ENCODE data around the gene CTSV.
"Not testable (repeated sequence)": the region's sequence is repeated elsewhere in the genome, so short reads cannot be mapped to it uniquely, and the experiment has no call there.

Gene CTSV

GRCh38 chr9:97038611-97039513 lies at the start of gene CTSV:
TSS of gene CTSV (minus strand) at chr9:97039142. CDS start at chr9:97038043, 1,099 bp downstream.
- CTCF ChIA-PET: interaction anchor here (1.5 kb wide), 1 partner anchor 182 kb away, joined by 5 read pairs; no protein-coding TSS in a partner anchor
- no peaks in the 10 kb centered on the region for H3K36me3 Mint-ChIP-seq
- H3K9me3 Mint-ChIP-seq: no peaks in the 10 kb centered on the region
- no peak within 1 kb of the TSS for H3K27ac Mint-ChIP-seq
- peak; percentile 89 for DNase-seq
- H3K4me3 Mint-ChIP-seq: peak within 1 kb of the TSS; percentile 84
- H3K27me3 Mint-ChIP-seq: peaks cover 52% of the 10 kb centered on the region
- H3K4me1 Mint-ChIP-seq: peaks cover 7% of the 10 kb centered on the region

DNA sequence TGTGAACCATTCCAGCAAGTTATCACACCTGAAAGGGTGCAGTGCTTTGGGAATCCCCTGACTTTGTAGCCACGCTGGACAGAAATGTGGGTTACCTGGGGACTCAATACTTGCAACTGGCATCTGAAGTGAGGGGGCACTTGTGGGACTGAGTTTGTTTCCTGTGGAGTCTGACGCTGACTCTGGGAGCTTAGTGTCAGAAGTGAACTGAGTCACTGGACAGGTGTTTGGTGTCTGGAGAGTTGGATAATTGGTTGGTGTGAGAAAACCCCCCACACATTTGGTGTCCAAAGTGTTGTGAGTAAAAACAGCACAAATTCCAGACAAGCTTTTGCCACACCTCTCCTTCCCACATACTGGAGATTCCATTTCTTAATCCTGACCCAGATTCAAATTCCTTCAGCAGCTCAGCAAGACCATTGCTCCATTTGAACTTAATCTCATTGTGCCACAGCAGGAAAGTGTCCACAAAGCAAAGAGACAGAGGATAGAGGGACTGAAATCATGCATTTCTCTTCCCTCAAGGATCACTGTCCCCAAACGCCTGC lies 48.8 kb upstream of the CTSV start:
- H3K4me3 Mint-ChIP-seq, H3K4me1 Mint-ChIP-seq, H3K27ac Mint-ChIP-seq, DNase-seq, CTCF ChIA-PET, H3K9me3 Mint-ChIP-seq, H3K36me3 Mint-ChIP-seq: not testable (repeated sequence)
- peaks cover 28% of the 10 kb centered on the region for H3K27me3 Mint-ChIP-seq

GRCh38 chr9:97084562-97084991 lies 45.6 kb upstream of the CTSV start:
- H3K27me3 Mint-ChIP-seq: peaks cover 34% of the 10 kb centered on the region

DNA sequence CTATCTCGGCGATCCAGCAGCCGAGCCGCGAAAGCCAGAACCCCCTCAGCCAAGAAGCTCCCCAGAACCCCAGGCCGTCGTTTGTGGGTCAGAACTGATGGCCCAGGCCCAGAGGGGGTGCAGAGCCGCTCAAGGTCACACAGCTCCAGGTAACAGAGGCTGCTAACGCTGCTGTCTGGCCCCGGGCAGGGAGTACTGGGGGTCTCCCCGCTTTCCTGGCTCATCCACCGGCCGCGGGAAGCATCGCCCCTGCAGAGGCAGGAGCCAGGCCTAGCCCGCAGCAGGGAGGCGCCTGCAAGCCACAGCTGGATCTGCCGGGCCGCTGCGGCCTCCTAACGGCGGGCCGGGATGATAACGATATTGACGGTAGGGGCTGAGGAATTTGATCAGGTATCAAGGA lies 39.4 kb upstream of the CTSV start:
- no peak for DNase-seq
- CTCF ChIA-PET: no interaction called here
- no peak overlapping the region for H3K27ac Mint-ChIP-seq
- no peaks in the 10 kb centered on the region for H3K4me1 Mint-ChIP-seq
- no peaks in the 10 kb centered on the region for H3K36me3 Mint-ChIP-seq
- H3K27me3 Mint-ChIP-seq: peaks cover 68% of the 10 kb centered on the region
- peaks cover 1% of the 10 kb centered on the region for H3K9me3 Mint-ChIP-seq
- H3K4me3 Mint-ChIP-seq: no peak overlapping the region

More at GRCh38 chr9:97084562-97084991, 45.6 kb upstream of the CTSV start:
- H3K27ac Mint-ChIP-seq, H3K9me3 Mint-ChIP-seq, CTCF ChIA-PET, H3K4me3 Mint-ChIP-seq, H3K36me3 Mint-ChIP-seq, H3K4me1 Mint-ChIP-seq, DNase-seq: not testable (repeated sequence)

DNA sequence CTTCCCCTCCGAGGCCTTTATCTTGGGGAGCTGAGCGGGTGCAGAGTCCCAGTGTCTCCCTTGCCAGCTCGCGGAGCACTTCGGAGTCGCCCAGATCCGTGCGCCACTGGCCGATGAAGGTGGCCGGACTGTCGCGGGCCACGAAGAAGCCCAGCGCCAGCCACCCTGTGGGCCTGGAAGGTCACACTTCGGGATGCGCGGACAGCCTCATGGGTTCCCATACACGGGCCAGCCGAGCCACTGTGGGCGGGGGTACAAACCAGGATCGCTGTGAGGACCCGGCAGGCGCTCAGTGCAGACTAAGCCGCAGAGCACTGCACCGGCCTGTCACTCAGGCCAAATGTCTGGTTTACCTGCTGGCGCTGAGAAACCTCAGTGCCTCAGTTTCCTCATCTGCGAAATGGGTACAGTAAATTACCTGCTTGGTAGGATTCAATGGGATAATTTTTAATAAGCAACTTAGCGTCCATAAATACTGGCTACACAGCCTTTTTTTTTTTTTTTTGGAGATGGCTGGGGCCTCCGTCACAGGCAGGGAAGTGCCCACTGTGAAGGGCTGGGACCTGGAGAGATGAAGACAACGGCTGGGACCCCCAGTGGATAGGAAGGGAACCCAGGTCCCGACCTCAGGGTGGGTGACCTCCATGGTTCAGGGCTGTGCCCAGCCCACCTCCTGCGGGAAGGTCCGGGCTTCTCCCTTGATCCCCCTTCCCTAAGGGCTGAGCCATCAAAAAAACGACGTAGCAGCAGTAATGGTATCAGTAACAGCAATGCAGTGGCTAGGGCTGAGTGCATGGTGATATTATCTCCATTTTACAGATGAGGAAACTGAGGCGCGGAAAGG lies 38.7 kb upstream of the CTSV start:
- peaks cover 68% of the 10 kb centered on the region for H3K27me3 Mint-ChIP-seq

GRCh38 chr9:97076731-97077451 lies 37.9 kb upstream of the CTSV start:
- H3K36me3 Mint-ChIP-seq, H3K4me1 Mint-ChIP-seq, H3K9me3 Mint-ChIP-seq, DNase-seq, H3K4me3 Mint-ChIP-seq, CTCF ChIA-PET, H3K27ac Mint-ChIP-seq: not testable (repeated sequence)
- peaks cover 72% of the 10 kb centered on the region for H3K27me3 Mint-ChIP-seq

More for the DNA sequence above, 38.7 kb upstream of the CTSV start:
- CTCF ChIA-PET: no interaction called here
- Mint-ChIP-seq H3K36me3 (no peaks in the 10 kb centered on the region), H3K4me1 (no peaks in the 10 kb centered on the region), H3K27ac (no peak overlapping the region), H3K9me3 (peaks cover 1% of the 10 kb centered on the region), H3K4me3 (no peak overlapping the region)
- no peak for DNase-seq

- Mint-ChIP-seq H3K36me3 (no peaks in the 10 kb centered on the region), H3K9me3 (peaks cover 1% of the 10 kb centered on the region), H3K4me1 (no peaks in the 10 kb centered on the region), H3K27ac (no peak overlapping the region), H3K4me3 (no peak overlapping the region), H3K27me3 (peaks cover 73% of the 10 kb centered on the region)
- CTCF ChIA-PET: no interaction called here
- no peak for DNase-seq
Measured at GRCh38 chr9:97076238-97076637, 37.3 kb upstream of the CTSV start.

- CTCF ChIA-PET: no interaction called here
- Mint-ChIP-seq H3K4me3 (no peak overlapping the region), H3K27ac (no peak overlapping the region), H3K27me3 (peaks cover 69% of the 10 kb centered on the region), H3K4me1 (no peaks in the 10 kb centered on the region), H3K9me3 (no peaks in the 10 kb centered on the region), H3K36me3 (no peaks in the 10 kb centered on the region)
- DNase-seq: no peak
Measured at GRCh38 chr9:97075289-97075985, 36.5 kb upstream of the CTSV start.

GRCh38 chr9:97073506-97073905 lies 34.6 kb upstream of the CTSV start:
- H3K9me3 Mint-ChIP-seq: no peaks in the 10 kb centered on the region
- CTCF ChIA-PET: no interaction called here
- H3K36me3 Mint-ChIP-seq: no peaks in the 10 kb centered on the region
- H3K4me3 Mint-ChIP-seq: no peak overlapping the region
- no peak overlapping the region for H3K27ac Mint-ChIP-seq
- no peak for DNase-seq
- H3K4me1 Mint-ChIP-seq: no peaks in the 10 kb centered on the region
- peaks cover 60% of the 10 kb centered on the region for H3K27me3 Mint-ChIP-seq

GRCh38 chr9:97072285-97072776 lies 33.4 kb upstream of the CTSV start:
- Mint-ChIP-seq H3K9me3 (no peaks in the 10 kb centered on the region), H3K27me3 (peaks cover 51% of the 10 kb centered on the region), H3K4me3 (no peak overlapping the region), H3K4me1 (no peaks in the 10 kb centered on the region), H3K36me3 (no peaks in the 10 kb centered on the region), H3K27ac (no peak overlapping the region)
- CTCF ChIA-PET: no interaction called here
- DNase-seq: no peak

DNA sequence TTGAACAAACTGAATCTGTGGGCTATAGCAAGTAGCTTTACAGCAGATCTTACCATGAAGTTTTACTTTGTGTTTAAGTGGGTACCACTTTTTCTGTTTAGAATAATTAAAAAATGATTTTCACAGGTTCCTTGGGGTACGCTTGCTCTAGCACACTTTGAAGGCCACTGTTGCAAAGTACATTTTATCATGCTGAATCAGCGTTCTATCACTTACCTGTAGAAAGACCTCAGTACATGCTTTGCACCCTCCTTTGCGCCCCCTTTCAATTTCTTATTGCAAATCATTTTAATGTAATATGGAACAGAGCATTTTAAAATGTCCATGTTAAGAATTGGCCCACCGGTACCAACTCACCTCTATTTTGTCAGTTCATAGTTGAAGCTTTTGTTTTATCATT lies 31.4 kb upstream of the CTSV start:
- DNase-seq, CTCF ChIA-PET, H3K9me3 Mint-ChIP-seq, H3K4me1 Mint-ChIP-seq, H3K4me3 Mint-ChIP-seq, H3K36me3 Mint-ChIP-seq, H3K27ac Mint-ChIP-seq: not testable (repeated sequence)
- H3K27me3 Mint-ChIP-seq: peaks cover 31% of the 10 kb centered on the region

DNA sequence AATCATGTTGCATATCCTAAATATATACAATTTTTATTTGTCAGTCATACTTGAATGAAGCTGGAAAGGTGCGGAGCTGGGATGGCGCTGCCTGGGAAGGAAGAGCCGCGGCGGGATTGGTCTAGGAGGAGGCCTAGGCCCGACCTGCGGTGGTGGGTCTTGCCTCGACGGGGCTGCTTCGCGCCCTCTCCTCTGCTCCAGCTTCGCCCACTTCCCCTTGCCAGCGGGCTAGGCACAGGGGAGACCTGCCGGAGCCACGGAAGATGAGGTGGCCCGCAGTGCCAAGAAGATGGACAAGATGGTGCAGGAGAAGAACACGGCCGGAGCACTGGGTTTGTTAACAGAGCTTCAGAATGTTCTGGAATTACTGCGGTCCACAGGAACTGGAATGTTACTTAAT lies 28.5 kb upstream of the CTSV start:
- CTCF ChIA-PET: interaction anchor here (0.6 kb wide), 1 partner anchor 345 kb away, joined by 3 read pairs; no protein-coding TSS in a partner anchor
- DNase-seq: no peak
- Mint-ChIP-seq H3K27me3 (peaks cover 13% of the 10 kb centered on the region), H3K27ac (no peak overlapping the region), H3K4me3 (no peak overlapping the region), H3K4me1 (no peaks in the 10 kb centered on the region), H3K36me3 (no peaks in the 10 kb centered on the region), H3K9me3 (peaks cover 11% of the 10 kb centered on the region)

DNA sequence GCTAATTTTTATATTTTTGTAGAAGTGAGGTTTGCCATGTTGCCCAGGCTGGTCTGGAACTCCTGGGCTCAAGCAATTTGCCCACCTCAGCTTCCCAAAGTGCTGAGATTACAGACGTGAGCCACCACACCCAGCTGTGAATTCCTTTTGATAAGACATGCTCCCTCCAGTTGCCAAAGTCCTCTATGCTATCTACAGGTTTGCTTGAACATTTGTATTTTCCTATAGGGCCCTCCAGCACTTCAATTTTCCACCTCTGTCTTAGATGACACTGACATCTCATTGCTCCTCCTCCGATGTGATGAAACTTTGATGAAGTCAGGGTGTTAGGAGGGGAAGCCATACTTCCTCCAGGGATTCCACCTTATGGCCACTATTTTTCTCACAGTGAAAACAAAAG lies 25.2 kb upstream of the CTSV start:
- CTCF ChIA-PET: no interaction called here
- no peak overlapping the region for H3K27ac Mint-ChIP-seq
- peaks cover 13% of the 10 kb centered on the region for H3K27me3 Mint-ChIP-seq
- peaks cover 11% of the 10 kb centered on the region for H3K9me3 Mint-ChIP-seq
- H3K4me3 Mint-ChIP-seq: no peak overlapping the region
- no peak for DNase-seq
- no peaks in the 10 kb centered on the region for H3K36me3 Mint-ChIP-seq
- H3K4me1 Mint-ChIP-seq: no peaks in the 10 kb centered on the region

All from activated naive CD4-positive, alpha-beta T cell treated with anti-CD3 and anti-CD28 coated beads, Interleukin-2, amount 10 ng/mL, durations not matched to agents 7 days and 5 days (primary cell).